Stimulated activated CD4-positive, alpha-beta T cell treated with anti-CD3 and anti-CD28 coated beads, Interleukin-12 subunit alpha, Interleukin-12 subunit beta, amount 100 ng/mL, for 24 hours (primary cell): ENCODE data around the gene CYP2B6.
"Not testable (repeated sequence)": the region's sequence is repeated elsewhere in the genome, so short reads cannot be mapped to it uniquely, and the experiment has no call there.

ENCODE experiments used
- DNase-seq, 2 experiments: peaks; one replicate each; pipeline ENCODE4 v3.0.0-alpha.2; 2020; ENCODE audit warnings: low read depth in 2 of 2

CYP2B6 gene

GRCh38 chr19:40990972-40991381 lies at the start of gene CYP2B6:
CYP2B6 (plus strand) TSS chr19:40991282; CDS start chr19:40991306, 24 bp downstream.
- no peak for DNase-seq

GRCh38 chr19:40941481-40942219 lies 49.4 kb upstream of the CYP2B6 start:
- no peak for DNase-seq

GRCh38 chr19:40945645-40946044 lies 45.4 kb upstream of the CYP2B6 start:
- no peak for DNase-seq

GRCh38 chr19:40947114-40947513 lies 44.0 kb upstream of the CYP2B6 start:
- DNase-seq: no peak

- DNase-seq: no peak
These were observed 43.5 kb upstream of the CYP2B6 start for GRCh38 chr19:40947573-40947972.

GRCh38 chr19:40948580-40949299 lies 42.3 kb upstream of the CYP2B6 start:
- DNase-seq: no peak

GRCh38 chr19:40954573-40954972 lies 36.5 kb upstream of the CYP2B6 start:
- no peak for DNase-seq

- DNase-seq: no peak
These were observed 31.7 kb upstream of the CYP2B6 start for GRCh38 chr19:40959338-40959737.

- DNase-seq: no peak
These were observed 30.9 kb upstream of the CYP2B6 start for GRCh38 chr19:40960062-40960685.

- DNase-seq: no peak
These were observed 30.3 kb upstream of the CYP2B6 start for GRCh38 chr19:40960780-40961179.

GRCh38 chr19:40962460-40962961 lies 28.6 kb upstream of the CYP2B6 start:
- DNase-seq: no peak

- DNase-seq: not testable (repeated sequence)
These were observed 26.7 kb upstream of the CYP2B6 start for GRCh38 chr19:40964361-40964760.

GRCh38 chr19:40965351-40965750 lies 25.7 kb upstream of the CYP2B6 start:
- not testable (repeated sequence) for DNase-seq

- not testable (repeated sequence) for DNase-seq
These were observed 24.5 kb upstream of the CYP2B6 start for GRCh38 chr19:40966591-40966990.

GRCh38 chr19:40968065-40968464 lies 23.0 kb upstream of the CYP2B6 start:
- DNase-seq: not testable (repeated sequence)

GRCh38 chr19:40969721-40970120 lies 21.4 kb upstream of the CYP2B6 start:
- not testable (repeated sequence) for DNase-seq

GRCh38 chr19:40970396-40971345 lies 20.4 kb upstream of the CYP2B6 start:
- DNase-seq: not testable (repeated sequence)

- DNase-seq: peak; percentile 54 to 70
These were observed 16.4 kb upstream of the CYP2B6 start for GRCh38 chr19:40974633-40975037.

- DNase-seq: no peak
These were observed 14.9 kb upstream of the CYP2B6 start for GRCh38 chr19:40976134-40976533.

- no peak for DNase-seq
These were observed 14.4 kb upstream of the CYP2B6 start for GRCh38 chr19:40976724-40977123.

GRCh38 chr19:40979759-40980158 lies 11.3 kb upstream of the CYP2B6 start:
- DNase-seq: not testable (repeated sequence)
